Measurements from ENCODE around the gene DOC2A.

DOC2A gene

DNA sequence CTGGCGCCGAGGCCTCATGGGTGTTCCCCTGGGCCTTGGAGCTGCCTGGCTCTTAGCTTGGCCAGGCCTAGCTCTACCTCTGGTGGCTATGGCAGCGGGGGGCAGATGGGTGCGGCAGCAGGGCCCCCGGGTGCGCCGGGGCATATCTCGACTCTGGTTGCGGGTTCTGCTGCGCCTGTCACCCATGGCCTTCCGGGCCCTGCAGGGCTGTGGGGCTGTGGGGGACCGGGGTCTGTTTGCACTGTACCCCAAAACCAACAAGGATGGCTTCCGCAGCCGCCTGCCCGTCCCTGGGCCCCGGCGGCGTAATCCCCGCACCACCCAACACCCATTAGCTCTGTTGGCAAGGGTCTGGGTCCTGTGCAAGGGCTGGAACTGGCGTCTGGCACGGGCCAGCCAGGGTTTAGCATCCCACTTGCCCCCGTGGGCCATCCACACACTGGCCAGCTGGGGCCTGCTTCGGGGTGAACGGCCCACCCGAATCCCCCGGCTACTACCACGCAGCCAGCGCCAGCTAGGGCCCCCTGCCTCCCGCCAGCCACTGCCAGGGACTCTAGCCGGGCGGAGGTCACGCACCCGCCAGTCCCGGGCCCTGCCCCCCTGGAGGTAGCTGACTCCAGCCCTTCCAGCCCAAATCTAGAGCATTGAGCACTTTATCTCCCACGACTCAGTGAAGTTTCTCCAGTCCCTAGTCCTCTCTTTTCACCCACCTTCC, 23.3 kb downstream of the DOC2A start:
- DNase-seq: no peak

DNA sequence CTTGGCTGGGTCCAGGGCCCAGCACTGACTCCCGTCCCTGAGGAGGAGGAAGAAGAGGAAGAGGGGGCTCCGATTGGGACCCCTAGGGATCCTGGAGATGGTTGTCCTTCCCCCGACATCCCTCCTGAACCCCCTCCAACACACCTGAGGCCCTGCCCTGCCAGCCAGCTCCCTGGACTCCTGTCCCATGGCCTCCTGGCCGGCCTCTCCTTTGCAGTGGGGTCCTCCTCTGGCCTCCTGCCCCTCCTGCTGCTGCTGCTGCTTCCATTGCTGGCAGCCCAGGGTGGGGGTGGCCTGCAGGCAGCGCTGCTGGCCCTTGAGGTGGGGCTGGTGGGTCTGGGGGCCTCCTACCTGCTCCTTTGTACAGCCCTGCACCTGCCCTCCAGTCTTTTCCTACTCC, 23.9 kb downstream of the DOC2A start:
- no peak for DNase-seq

DNA sequence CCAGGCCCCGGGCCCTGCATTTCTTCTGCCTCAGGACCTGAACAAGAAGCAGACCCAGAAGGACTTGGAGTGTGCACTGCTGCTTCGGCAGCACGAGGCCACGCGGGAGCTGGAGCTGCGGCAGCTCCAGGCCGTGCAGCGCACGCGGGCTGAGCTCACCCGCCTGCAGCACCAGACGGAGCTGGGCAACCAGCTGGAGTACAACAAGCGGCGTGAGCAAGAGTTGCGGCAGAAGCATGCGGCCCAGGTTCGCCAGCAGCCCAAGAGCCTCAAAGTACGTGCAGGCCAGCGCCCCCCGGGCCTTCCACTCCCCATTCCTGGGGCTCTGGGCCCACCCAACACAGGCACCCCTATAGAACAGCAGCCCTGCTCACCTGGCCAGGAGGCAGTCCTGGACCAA, 24.6 kb downstream of the DOC2A start:
- DNase-seq: no peak

DNA sequence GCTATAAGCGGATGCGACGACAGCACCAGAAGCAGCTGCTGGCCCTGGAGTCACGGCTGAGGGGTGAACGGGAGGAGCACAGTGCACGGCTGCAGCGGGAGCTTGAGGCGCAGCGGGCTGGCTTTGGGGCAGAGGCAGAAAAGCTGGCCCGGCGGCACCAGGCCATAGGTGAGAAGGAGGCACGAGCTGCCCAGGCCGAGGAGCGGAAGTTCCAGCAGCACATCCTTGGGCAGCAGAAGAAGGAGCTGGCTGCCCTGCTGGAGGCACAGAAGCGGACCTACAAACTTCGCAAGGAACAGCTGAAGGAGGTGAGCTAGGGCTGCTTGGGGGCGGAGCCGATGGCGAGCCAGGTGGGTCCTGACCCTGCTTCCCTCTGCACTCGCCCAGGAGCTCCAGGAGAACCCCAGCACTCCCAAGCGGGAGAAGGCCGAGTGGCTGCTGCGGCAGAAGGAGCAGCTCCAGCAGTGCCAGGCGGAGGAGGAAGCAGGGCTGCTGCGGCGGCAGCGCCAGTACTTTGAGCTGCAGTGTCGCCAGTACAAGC, 25.5 kb downstream of the DOC2A start:
- DNase-seq: no peak

DNA sequence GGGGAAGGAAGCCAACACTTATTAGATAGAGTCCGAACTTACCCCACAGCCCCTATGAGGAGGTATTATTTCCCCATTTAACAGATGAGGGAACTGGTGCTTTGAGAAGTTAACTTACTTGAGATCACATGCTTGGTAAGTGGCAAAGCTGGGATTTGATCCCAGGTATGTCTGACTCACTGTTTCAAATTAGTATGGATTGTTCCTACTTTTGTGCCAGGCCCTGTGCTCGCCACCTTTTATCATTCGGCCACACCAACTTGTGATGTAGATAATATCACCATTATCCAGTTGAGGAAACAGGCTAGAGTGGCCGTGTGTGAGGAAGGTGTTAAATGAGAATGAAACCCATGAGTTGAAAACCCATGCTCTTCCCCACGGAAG, 26.1 kb downstream of the DOC2A start:
- DNase-seq: no peak

DNA sequence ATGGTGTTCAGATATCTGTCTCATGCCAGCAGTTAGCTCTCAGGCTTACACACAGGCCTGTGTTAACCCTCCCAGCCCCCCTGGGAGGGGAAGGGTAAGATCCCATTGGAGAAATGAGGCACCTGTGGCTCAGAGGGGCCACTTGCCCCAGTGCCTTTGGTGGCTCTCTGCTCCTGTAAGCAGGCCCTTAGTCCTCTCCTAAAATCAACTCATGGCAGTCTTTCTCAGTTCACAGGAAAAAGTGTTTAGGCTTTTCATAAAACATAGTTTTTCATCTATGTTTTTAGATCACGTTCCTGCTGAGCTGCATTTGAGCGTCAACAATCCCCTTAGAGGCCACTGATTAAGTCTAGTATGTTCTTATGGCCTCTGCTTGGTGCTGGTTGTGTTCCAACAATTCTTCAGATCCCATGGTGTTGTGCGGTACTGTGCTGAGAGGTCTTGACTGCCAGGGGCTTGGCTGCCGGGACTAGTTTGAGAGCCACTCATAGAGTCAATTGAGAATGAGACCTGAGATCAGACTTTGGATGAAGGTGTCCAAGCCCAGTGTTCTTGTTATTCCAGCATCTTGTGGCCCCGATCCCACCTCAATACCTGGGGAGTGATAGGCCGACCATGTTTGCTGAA, 26.6 kb downstream of the DOC2A start:
- DNase-seq: no peak

DNA sequence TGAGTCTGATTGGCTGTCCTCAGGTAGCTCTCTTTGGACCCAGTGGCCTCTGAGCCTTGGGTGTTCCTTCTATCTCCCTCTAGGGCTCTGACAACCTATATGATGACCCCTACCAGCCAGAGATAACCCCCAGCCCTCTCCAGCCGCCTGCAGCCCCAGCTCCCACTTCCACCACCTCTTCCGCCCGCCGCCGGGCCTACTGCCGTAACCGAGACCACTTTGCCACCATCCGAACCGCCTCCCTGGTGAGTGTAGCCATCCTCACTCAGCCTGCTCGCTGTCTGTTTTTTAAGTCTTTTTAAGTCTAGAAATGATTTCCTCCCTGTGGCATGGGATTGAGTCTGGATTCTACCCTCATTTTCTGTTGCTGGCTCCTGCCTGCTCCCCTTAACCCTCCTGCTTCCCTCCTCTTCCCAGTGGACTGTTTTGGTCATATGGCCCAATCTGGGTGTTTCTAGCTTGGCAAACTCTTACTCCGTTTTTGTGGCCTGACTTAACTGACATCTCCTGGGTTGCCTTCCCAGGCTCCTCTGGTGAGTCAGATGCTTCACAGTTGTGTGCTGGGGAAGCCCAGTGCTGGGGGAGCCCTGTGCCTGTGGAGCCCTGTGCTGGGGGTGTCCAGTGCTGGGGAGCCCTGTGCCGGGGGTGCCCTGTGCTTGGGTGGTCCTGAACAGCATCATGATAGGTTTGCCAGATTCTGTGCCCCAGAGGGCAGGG, 27.2 kb downstream of the DOC2A start:
- DNase-seq: no peak

DNA sequence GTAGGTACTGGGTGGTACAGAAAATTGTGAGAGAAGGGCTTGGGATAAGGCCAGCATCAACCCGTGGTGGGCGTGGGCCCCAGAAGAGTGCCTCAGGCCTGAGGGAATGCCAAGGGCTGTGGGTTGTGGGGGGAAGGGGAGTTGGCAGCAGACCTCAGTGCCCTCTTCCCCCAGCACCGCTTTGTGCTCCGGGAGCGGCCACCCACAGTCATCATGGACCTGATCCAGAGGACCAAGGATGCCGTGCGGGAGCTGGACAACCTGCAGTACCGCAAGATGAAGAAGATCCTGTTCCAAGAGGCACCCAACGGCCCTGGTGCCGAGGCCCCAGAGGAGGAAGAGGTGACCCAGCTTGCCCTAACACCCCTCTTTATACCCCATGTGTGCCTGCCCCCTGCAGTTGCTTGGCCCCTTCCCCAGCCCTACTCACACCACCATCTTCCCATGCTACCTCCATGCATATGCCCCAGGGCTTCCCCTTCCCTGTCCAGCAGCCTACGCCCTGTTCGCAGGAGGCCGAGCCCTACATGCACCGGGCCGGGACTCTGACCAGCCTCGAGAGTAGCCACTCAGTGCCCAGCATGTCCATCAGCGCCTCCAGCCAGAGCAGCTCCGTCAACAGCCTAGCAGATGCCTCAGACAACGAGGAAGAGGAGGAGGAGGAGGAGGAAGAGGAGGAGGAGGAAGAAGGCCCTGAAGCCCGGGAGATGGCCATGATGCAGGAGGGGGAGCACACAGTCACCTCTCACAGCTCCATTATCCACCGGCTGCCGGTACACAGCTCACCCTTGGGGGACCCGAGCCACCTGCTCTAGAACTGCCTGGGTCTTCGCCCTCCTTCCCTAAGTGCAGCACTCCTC, 28.0 kb downstream of the DOC2A start:
- no peak for DNase-seq

DNA sequence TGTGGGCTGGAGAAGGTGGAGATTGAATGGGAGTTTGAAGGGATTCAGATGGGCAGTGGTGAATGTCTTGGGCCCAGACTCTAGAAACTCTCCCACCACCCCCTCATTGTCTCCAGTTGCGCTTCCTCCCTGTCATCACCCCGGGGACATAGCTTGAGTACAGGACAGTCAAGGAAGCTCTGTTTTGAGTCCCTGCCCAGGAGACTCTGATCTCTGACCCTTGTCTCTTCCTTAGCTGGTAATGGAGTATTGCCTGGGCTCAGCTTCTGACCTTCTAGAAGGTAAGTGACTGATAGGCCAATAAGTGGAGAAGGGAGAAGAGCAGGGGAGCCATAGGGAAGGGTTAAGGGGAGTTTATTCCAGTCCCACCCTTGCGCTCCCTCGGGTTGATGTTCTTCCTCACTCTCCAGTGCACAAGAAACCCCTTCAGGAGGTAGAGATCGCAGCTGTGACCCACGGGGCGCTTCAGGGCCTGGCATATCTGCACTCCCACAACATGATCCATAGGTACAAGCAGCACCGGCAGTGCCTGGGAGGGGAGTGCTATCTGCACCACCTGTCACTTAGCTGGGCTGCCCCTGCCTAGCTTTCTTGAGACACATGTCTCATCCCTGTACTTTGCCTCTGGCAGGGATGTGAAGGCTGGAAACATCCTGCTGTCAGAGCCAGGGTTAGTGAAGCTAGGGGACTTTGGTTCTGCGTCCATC, 32.1 kb downstream of the DOC2A start:
- DNase-seq: no peak

DNA sequence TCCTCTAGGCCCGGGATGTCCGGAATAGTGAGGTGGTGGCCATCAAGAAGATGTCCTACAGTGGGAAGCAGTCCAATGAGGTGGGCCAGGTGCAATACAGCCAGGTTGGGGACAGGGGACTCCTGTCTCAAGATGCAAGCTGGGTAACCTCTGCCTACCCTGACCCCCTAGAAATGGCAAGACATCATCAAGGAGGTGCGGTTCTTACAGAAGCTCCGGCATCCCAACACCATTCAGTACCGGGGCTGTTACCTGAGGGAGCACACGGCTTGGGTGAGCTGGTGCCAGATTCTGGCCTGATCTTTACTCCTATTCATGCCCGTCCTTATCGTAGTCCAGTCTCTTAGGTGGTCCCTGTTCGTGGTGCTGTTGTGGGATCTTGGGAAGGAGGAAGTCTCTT, 32.7 kb downstream of the DOC2A start:
- DNase-seq: no peak

DNA sequence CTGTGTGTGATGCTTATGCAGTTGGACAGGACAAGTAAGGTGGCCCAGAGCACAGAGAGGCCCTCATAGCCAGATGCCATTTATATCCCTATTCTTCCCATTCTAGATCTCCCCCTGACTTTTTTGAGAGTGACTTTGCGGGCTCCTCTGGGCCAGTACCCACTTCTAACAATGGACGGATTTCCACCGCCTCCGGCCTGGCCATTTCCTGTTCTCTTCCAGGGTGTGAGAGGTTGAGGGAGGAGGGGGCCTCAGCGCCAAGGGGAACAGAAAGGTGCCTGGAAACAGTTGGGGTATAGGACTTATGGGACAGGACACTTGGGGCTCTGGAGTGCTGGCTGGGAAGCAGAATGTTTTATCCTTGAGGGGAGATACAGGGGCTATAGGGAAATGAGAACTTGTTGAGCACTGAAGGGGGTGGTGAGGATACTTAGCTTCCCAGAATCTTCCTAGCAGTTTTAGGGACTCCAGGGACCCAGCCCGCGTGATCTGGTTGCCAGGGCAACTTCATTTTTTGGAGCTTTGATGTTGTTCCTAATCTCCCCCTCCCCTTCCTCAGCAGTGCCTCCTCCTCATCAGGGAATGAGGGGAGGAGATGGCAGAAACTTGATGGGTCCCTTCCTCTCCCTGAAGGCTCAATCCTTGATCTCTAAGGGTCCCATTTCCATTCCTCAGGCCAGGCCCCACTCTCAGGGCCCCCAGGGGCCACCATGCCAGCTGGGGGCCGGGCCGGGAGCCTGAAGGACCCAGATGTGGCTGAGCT, 33.6 kb downstream of the DOC2A start:
- DNase-seq: no peak

DNA sequence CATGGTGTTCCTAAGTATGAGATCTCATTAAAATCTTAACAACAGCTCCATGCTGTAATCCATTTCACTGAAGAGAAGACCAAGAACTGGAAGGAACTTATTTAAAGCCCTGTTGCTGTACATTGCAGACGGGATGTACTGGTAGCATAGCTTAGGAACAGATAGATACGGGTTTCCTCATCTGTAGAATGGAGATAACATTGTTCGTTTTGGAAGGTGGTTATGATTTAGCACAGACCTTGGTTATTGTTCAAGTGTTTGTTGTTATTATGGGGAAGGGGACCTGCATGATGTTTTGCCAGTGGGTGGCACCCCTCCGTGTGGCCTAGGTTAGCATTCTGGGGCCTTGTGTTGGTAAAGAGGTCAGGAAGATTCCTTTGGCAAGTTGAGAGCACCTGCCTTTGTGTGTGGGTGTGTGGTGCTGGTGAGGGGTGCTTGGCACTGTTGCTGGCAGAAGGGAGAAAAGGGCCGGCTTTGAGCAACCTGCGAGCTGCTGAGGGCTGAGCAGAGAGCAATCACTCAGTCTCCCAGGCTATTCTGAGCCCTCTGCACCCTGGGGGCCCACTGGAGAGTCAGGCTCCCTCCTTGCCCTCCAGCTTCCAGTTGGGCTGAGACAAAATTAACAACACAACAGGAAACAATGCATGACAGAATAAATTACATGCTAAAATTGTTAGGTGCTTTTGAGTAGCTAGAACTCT, 34.9 kb downstream of the DOC2A start:
- DNase-seq: no peak

DNA sequence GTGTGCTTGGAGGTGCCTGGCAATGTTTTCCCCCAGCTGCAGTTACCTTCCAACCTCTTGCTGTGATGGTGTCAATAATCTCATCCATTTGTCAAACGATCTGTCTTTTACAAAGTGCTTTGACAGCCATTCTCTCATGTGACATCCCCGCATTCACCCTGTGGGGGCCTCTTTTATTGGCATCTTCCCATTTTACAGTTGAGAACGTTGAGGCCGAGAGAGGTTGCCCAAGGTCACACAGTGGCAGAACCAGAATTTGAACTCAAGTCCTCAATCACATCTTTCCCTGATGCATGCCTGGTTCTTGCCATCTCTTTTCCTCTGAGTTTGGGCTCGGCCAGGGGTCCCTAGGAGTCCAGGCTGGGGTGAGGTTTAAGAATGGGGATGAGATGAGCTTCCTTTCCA, 35.7 kb downstream of the DOC2A start:
- no peak for DNase-seq

DNA sequence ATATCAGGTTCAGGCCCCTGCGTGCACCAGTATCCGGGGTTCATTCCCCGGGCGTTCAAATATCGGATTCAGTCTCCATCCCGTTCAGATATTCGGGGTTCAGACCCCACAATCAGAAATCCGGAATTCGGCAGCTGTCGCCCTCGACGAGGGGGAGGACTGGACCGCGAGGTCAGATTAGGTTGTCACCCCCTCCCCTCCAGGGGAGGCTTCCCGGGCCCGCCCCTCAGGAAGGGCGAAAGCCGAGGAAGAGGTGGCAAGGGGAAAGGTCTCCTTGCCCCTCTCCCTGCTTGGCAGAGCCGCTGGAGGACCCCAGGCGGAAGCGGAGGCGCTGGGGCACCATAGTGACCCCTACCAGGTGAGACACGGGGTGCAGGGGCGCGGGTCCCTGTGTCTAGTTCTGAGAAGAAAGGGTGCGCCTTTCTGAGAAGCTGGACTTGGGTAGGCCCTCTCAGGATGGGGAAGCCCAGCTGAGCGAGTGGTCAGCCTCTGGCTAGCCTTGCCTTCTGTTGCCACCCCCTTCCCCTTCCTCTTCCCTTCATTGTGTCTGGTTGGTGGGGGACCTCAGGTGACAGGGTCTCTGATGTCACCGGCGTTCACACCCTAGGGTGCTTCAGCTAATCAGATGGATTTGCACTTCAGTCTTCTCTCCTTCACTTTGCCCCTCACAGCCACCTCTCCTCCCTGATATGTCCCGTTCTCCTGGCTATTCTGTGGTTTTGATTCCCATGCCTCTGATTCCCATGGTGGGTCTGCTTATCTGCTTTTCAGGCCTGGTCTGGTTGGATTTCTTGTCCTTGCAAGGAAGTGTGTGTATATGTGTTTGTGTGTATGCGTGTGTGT, 36.3 kb downstream of the DOC2A start:
- DNase-seq: no peak

DNA sequence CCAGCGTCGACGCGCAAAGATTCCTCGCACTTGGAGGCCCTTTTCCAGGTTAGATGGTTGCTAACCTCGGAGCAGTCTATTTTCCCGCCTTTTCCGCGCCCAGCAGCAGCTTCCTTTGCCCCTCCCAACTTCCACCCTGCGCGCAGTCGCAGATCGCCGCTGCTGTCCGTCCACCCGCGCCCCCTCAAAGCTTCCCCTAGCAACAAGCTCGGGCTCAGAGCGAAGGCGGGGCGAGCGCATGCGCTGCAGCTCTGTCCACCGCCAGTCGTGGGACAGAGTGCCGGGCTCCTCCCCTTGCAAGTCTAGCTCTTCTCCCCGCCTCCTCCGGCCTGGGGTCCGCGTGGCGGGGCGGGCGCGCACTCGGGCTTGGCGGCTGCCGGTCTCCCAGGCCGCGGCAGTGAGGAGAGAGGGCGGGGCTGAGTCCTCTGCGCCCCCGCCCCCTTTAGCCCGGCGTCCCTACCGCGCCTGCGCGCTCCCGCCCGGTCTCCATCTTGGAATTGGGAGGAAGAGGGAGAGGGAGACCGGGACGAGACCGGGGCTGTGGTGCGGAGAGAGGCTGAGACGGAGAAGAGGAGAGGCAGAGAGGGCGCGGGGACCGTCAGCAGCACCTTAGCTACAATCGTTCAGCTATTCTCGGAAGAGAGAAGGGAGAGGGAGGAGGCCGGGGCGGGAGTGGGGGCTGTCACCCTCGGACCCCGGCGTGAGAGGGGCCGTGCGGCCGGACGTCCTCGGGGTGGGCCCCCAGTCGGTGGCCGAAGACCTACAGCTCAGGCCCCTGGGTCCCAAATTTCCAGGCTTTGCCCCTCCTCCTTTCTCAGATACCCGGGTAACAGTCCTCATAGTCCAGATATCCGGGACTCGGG, 37.2 kb downstream of the DOC2A start, which contains the start of gene TAOK2:
TSS of gene TAOK2 (plus strand) at position 485 of the 863 bp plus-strand sequence. CDS start 3,905 bp downstream, outside the sequence.
- DNase-seq: peak; percentile 99

DNA sequence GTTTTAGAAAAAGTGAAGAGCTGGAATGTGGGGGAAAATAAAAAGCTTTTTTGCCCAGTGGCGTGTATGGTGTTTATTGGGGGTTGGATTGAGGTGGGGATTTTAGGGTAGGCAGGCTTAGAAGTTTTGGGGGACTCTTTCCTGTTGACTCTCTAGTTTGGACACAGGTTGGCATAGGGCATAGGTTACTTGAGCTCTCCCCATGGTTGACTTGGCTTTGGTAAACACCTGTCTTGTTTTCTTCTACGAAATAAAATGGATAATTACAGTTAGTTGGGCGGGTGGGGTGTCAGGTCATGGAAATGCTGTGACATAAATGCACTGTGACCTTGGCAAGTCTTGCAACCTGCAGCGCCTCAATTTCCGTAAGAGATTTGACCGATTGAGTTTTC, 37.8 kb downstream of the DOC2A start:
- no peak for DNase-seq

DNA sequence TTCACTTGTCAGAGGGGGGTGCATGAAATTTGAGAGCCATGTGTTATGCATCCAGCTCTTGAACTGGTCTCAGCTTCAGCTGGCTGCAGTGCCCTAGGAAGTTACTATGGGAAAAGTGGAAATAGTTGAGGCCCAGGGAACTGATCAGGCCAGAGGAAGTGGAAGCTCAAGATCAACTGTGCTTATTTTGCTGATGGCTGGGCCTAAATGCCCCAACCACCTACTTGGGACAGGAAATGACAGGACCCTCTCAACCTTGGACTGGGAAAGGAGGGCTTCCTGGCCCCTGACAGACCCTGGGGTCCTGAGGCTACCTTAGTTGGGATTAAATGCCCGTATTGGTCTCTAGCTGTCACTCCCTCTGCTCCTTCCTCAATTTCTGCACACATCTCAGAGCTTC, 38.3 kb downstream of the DOC2A start:
- DNase-seq: no peak

DNA sequence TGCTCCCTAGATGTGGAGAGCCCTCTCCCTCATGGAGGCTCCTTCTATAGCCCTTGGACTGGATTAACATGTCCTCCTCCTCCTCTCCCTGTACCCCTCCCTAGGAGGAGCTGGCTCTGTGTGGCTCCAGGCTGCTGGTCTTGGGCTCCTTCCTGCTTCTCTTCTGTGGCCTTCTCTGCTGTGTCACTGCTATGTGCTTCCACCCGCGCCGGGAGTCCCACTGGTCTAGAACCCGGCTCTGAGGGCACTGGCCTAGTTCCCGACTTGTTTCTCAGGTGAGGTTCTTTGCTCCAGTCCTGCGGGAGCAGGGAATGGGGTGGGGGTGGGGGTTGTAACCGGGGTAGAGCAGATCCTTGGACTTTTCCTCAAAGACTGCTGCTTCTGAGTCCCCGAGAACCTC, 39.5 kb downstream of the DOC2A start:
- no peak for DNase-seq

DNA sequence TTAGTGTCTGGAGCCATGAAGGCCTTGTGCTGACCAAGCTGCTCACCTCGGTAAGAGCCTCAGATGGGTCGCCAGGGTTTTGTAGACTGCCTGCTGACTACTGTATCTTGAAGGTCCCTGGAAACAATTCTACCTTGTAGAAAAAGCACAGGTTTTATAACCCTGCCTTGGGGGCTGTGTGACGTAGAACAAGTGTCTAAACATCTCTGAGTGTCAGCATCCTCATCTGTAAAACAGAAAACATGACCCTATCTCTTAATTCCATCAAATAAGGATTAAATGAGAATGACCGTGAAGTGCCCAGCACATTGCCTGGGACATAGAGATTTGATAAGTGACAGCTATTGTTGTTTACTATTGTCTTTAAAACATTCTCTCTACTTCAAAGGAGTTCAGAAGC, 42.6 kb downstream of the DOC2A start:
- no peak for DNase-seq

Measured in DMS153 (cell line).